IMR-90 (cell line): ENCODE results near the gene TTLL12. TPM values are rescaled to one million over a fixed set of nuclear protein-coding genes. Genes with fewer than 3 reads are reported as not detected.

ENCODE experiments used
- ATAC-seq: fragments of 200-7000 bp; cut with Tn5 transposase; 2 replicates; pipeline ENCODE4 v1.9.1; 2020; ENCODE audit warnings: low read depth, mild to moderate bottlenecking, moderate library complexity
- BruUV-seq: library from RNA; stranded (reverse); fragments of 400-500 nt; replicated peaks from 2 replicates; lab custom pipeline; 2021; lab: Mats Ljungman, UMichigan
- CTCF ChIA-PET: fragments of 300-600 bp; formaldehyde crosslinking; extraction: SDS; loops from one replicate; lab custom pipeline; 2021; ENCODE audit warnings: antibody characterized with exemption; lab: Yijun Ruan, JAX
- POLR2A ChIA-PET: fragments of 300-600 bp; sonication (Branson Sonifier 250); formaldehyde crosslinking; loops from one replicate; lab custom pipeline; 2022; ENCODE audit warnings: antibody characterized with exemption; ENCODE audit not compliant: unreplicated experiment; lab: Charles Lee
- DNase-seq: peaks from one replicate; pipeline ENCODE4 v3.0.0; 2013
- H2AFZ ChIP-seq: replicated peaks from 2 replicates; pipeline ENCODE3; 2013; ENCODE audit warnings: low read length, mild to moderate bottlenecking; ENCODE audit not compliant: poor library complexity
- H2AK5ac ChIP-seq: 2 replicates; pipeline ENCODE4 v1.6.1; 2013; ENCODE audit warnings: low read depth, low read length, inconsistent platforms
- H2AK9ac ChIP-seq: replicated peaks from 2 replicates; pipeline ENCODE3; 2013; ENCODE audit warnings: mild to moderate bottlenecking, low read depth, low read length, moderate library complexity; ENCODE audit not compliant: poor library complexity
- H2BK120ac ChIP-seq: 2 replicates; pipeline ENCODE4 v1.6.1; 2013; ENCODE audit warnings: low read depth, low read length, inconsistent platforms
- H2BK15ac ChIP-seq: 3 replicates; pipeline ENCODE4 v1.6.1; 2013; ENCODE audit warnings: low read depth, low read length, inconsistent platforms
- H2BK20ac ChIP-seq: 2 replicates; pipeline ENCODE4 v1.6.1; 2013; ENCODE audit warnings: low read depth, mild to moderate bottlenecking, inconsistent platforms, low read length, moderate library complexity
- H2BK5ac ChIP-seq: 2 replicates; pipeline ENCODE4 v1.6.1; 2013; ENCODE audit warnings: mild to moderate bottlenecking, low read depth, low read length, inconsistent platforms; ENCODE audit not compliant: poor library complexity, severe bottlenecking
- H3K14ac ChIP-seq: replicated peaks from 2 replicates; pipeline ENCODE4 v1.6.1; 2013; ENCODE audit warnings: low read depth, low read length, inconsistent platforms
- H3K18ac ChIP-seq: 2 replicates; pipeline ENCODE4 v1.6.1; 2013; ENCODE audit warnings: low read depth, low read length, control low read depth
- H3K23ac ChIP-seq: 2 replicates; pipeline ENCODE4 v1.6.1; 2013; ENCODE audit warnings: low read depth, low read length, inconsistent platforms
- H3K27ac ChIP-seq: 2 replicates; pipeline ENCODE4 v1.5.1; 2013; ENCODE audit warnings: mild to moderate bottlenecking, control low read depth, low read length; ENCODE audit not compliant: insufficient read depth
- H3K27me3 ChIP-seq: 2 replicates; pipeline ENCODE4 v1.6.1; 2013; ENCODE audit warnings: low read length; ENCODE audit not compliant: control insufficient read depth, insufficient read depth
- H3K36me3 ChIP-seq: 2 replicates; pipeline ENCODE4 v1.6.1; 2013; ENCODE audit warnings: low read length, mixed read lengths; ENCODE audit not compliant: control insufficient read depth, insufficient read depth
- H3K4ac ChIP-seq: 2 replicates; pipeline ENCODE4 v1.6.1; 2013; ENCODE audit warnings: low read depth, low read length, inconsistent platforms
- H3K4me1 ChIP-seq: 2 replicates; pipeline ENCODE4 v1.6.1; 2013; ENCODE audit warnings: low read length, mixed read lengths; ENCODE audit not compliant: control insufficient read depth, insufficient read depth
- H3K4me2 ChIP-seq: 2 replicates; pipeline ENCODE4 v1.6.1; 2013; ENCODE audit warnings: low read depth, mild to moderate bottlenecking, control low read depth, low read length, moderate library complexity
- H3K4me3 ChIP-seq: 2 replicates; pipeline ENCODE4 v1.5.1; 2013; ENCODE audit warnings: low read depth, mild to moderate bottlenecking, control low read depth, low read length, moderate library complexity; ENCODE audit not compliant: insufficient read depth
- H3K56ac ChIP-seq: 2 replicates; pipeline ENCODE4 v1.6.1; 2013; ENCODE audit warnings: low read length, inconsistent platforms; ENCODE audit not compliant: insufficient read depth; ENCODE audit errors: extremely low read depth
- H3K79me1 ChIP-seq, 2 experiments: 2 replicates each; pipeline ENCODE4 v1.6.1; 2013; ENCODE audit warnings: low read length in 2 of 2, inconsistent platforms in 1 of 2, low read depth in 1 of 2
- H3K9ac ChIP-seq: 2 replicates; pipeline ENCODE4 v1.6.1; 2013; ENCODE audit warnings: low read depth, low read length, control low read depth
- H3K9me1 ChIP-seq: 2 replicates; pipeline ENCODE4 v1.6.1; 2013; ENCODE audit warnings: low read length, inconsistent platforms; ENCODE audit not compliant: insufficient read depth
- H3K9me3 ChIP-seq: 2 replicates; pipeline ENCODE4 v1.6.1; 2013; ENCODE audit warnings: low read length; ENCODE audit not compliant: control insufficient read depth, insufficient read depth
- H4K20me1 ChIP-seq: 2 replicates; pipeline ENCODE4 v1.6.1; 2013; ENCODE audit warnings: low read length, inconsistent platforms; ENCODE audit not compliant: insufficient read depth
- H4K5ac ChIP-seq: 2 replicates; pipeline ENCODE4 v1.6.1; 2013; ENCODE audit warnings: mild to moderate bottlenecking, low read depth, low read length, control low read depth
- H4K8ac ChIP-seq, 2 experiments: 2 replicates each; pipeline ENCODE4 v1.6.1; 2013; ENCODE audit warnings: low read depth in 2 of 2, low read length in 2 of 2, control low read depth in 1 of 2, inconsistent platforms in 1 of 2
- H4K91ac ChIP-seq: 2 replicates; pipeline ENCODE4 v1.6.1; 2013; ENCODE audit warnings: low read depth, low read length, inconsistent platforms; ENCODE audit not compliant: insufficient read depth
- BHLHE40 ChIP-seq: fragments of 150-350 bp; IDR thresholded peaks from 2 replicates; pipeline ENCODE4 v1.6.1; 2016; ENCODE audit warnings: mild to moderate bottlenecking, low read depth, low read length
- CEBPB ChIP-seq: IDR thresholded peaks from 2 replicates; pipeline ENCODE4 v1.6.1; 2012; ENCODE audit warnings: low read depth, low read length, improper control_type of control experiment
- CHD1 ChIP-seq: IDR thresholded peaks from 2 replicates; pipeline ENCODE4 v1.6.1; 2012; ENCODE audit warnings: low read depth, low read length, improper control_type of control experiment
- FOS ChIP-seq: fragments of 150-350 bp; IDR thresholded peaks from 2 replicates; pipeline ENCODE4 v1.6.1; 2016; ENCODE audit warnings: low read depth, low read length
- MAFK ChIP-seq: IDR thresholded peaks from 2 replicates; pipeline ENCODE4 v1.6.1; 2012; ENCODE audit warnings: low read depth, low read length, improper control_type of control experiment
- MAZ ChIP-seq: IDR thresholded peaks from 2 replicates; pipeline ENCODE4 v1.6.1; 2012; ENCODE audit warnings: low read depth, mild to moderate bottlenecking, low read length, improper control_type of control experiment, moderate library complexity, borderline replicate concordance
- MXI1 ChIP-seq: IDR thresholded peaks from 2 replicates; pipeline ENCODE4 v1.6.1; 2012; ENCODE audit warnings: low read depth, mild to moderate bottlenecking, low read length, moderate library complexity, borderline replicate concordance
- NFE2L2 ChIP-seq: fragments of 150-350 bp; IDR thresholded peaks from 2 replicates; pipeline ENCODE4 v1.6.1; 2016; ENCODE audit warnings: low read depth, mild to moderate bottlenecking, low read length
- POLR2A ChIP-seq: IDR thresholded peaks from 2 replicates; pipeline ENCODE4 v1.6.1; 2012; ENCODE audit warnings: mild to moderate bottlenecking, low read depth, low read length
- RAD21 ChIP-seq: IDR thresholded peaks from 2 replicates; pipeline ENCODE4 v1.6.1; 2012; ENCODE audit warnings: low read length, improper control_type of control experiment
- RCOR1 ChIP-seq: IDR thresholded peaks from 2 replicates; pipeline ENCODE4 v1.6.1; 2012; ENCODE audit warnings: mild to moderate bottlenecking, low read length, improper control_type of control experiment; ENCODE audit not compliant: insufficient replicate concordance
- RFX5 ChIP-seq: IDR thresholded peaks from 2 replicates; pipeline ENCODE4 v1.8.0; 2012; ENCODE audit warnings: low read depth, mild to moderate bottlenecking, low read length, moderate library complexity
- SMC3 ChIP-seq: fragments of 150-350 bp; IDR thresholded peaks from 2 replicates; pipeline ENCODE4 v1.6.1; 2016; ENCODE audit warnings: low read depth, mild to moderate bottlenecking, antibody characterized with exemption, low read length, moderate library complexity
- USF2 ChIP-seq: fragments of 150-350 bp; IDR thresholded peaks from 2 replicates; pipeline ENCODE4 v1.6.1; 2017; ENCODE audit warnings: mild to moderate bottlenecking, antibody characterized with exemption, low read length, low read depth
- WGBS, 2 experiments: methylation state at CpG; one replicate each; pipeline versions ENCODE4 v1.1.5 to v1.1.7; 2013; ENCODE audit warnings: missing lambda C conversion rate in 2 of 2; ENCODE audit not compliant: insufficient read length in 1 of 2; ENCODE audit errors: extremely low coverage in 2 of 2; 5-methylcytosine and 5-hydroxymethylcytosine counted together
- dilution Hi-C: fragments of 300-500 bp; cut with HindIII; formaldehyde crosslinking; loops from one replicate; pipeline ENCODE4 v1.14.3; 2018; ENCODE audit warnings: low sequenced_read_pairs; ENCODE audit not compliant: unreplicated experiment
- in situ Hi-C: fragments of 300-500 bp; cut with MboI; formaldehyde crosslinking; loops from 3 replicates; pipeline ENCODE4 v1.14.3; 2019; ENCODE audit warnings: low sequenced_read_pairs, inconsistent platforms, mixed read lengths
- intact Hi-C: fragments of 100-400 bp; cut with micrococcal nuclease; formaldehyde crosslinking; loops from 2 replicates; pipeline ENCODE4 v1.10.0; 2022
- polyA plus RNA-seq, 3 experiments: library from polyadenylated mRNA; depleted of rRNA; stranded (reverse); fragments of >200 nt; gene quantifications; 2 replicates each; pipeline ENCODE4 v1.2.3, GENCODE V29; 2012; ENCODE audit warnings: low replicate concordance in 1 of 3
- total RNA-seq: library from RNA; depleted of rRNA; stranded (reverse); fragments of >200 nt; gene quantifications from 2 replicates; pipeline ENCODE4 v1.2.3, GENCODE V29; 2012
- TF ChIP-seq, protein P1 (sequence below): fragments of 150-350 bp; IDR thresholded peaks from 2 replicates; pipeline ENCODE4 v1.6.1; 2016; ENCODE audit warnings: low read depth, mild to moderate bottlenecking, low read length, moderate library complexity, borderline replicate concordance
- TF ChIP-seq, protein P2 (sequence below): conservative IDR thresholded peaks from 2 replicates; pipeline ENCODE4 v1.5.1; 2012; ENCODE audit warnings: mild to moderate bottlenecking, low read depth, low read length, improper control_type of control experiment

Gene TTLL12
- total and polyA plus RNA-seq, 2 of the 4 experiments (the other 2 are of a cell fraction): 20.9 to 30.1 TPM

- DNase-seq (no peak), ATAC-seq (no peak)
- Histone ChIP-seq H2BK120ac (no peak overlapping the region), H3K27ac (no peak overlapping the region), H2BK5ac (no peak overlapping the region), H3K9me3 (no peaks in the 10 kb centered on the region), H3K56ac (no peak overlapping the region), H2AK5ac (no peak overlapping the region), H3K18ac (no peak overlapping the region), H3K9ac (no peak overlapping the region), H3K4me1 (peaks cover 4% of the 10 kb centered on the region; the same call in 1 of the 2 replicates), H3K27me3 (peaks cover 31% of the 10 kb centered on the region; the same call in 1 of the 2 replicates), H3K4me2 (no peak overlapping the region), H3K4me3 (no peak overlapping the region), H2AFZ (no peak overlapping the region), H2BK15ac (no peak overlapping the region), H2AK9ac (no peak overlapping the region), H3K14ac (no peak overlapping the region), H3K79me1 (no peaks in the 10 kb centered on the region), H4K20me1 (no peaks in the 10 kb centered on the region), H3K36me3 (no peaks in the 10 kb centered on the region), H2BK20ac (no peak overlapping the region), H4K5ac (no peak overlapping the region), H3K23ac (no peak overlapping the region), H3K9me1 (no peaks in the 10 kb centered on the region), H4K8ac (no peak overlapping the region), H4K91ac (no peak overlapping the region), H3K4ac (no peak overlapping the region)
- BruUV-seq: no TSS peak
- 83% methylated on average over 7 of the region's 10 CpGs; no CpG with 5 or more reads in 1 of the 2 experiments for WGBS, 2 experiments
- intact Hi-C loops: no loop called here
- in situ Hi-C loops: no loop called here
- dilution Hi-C loops: no loop called here
- POLR2A ChIA-PET: no interaction called here
- TF ChIP-seq FOS (no peak), MXI1 (no peak), POLR2A (no peak), RCOR1 (no peak), NFE2L2 (no peak), CHD1 (no peak), SMC3 (no peak), USF2 (no peak), MAZ (no peak), BHLHE40 (no peak), RFX5 (no peak), CEBPB (no peak), RAD21 (no peak), MAFK (no peak)
- TF ChIP-seq, protein P1, sequence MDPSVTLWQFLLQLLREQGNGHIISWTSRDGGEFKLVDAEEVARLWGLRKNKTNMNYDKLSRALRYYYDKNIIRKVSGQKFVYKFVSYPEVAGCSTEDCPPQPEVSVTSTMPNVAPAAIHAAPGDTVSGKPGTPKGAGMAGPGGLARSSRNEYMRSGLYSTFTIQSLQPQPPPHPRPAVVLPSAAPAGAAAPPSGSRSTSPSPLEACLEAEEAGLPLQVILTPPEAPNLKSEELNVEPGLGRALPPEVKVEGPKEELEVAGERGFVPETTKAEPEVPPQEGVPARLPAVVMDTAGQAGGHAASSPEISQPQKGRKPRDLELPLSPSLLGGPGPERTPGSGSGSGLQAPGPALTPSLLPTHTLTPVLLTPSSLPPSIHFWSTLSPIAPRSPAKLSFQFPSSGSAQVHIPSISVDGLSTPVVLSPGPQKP: no peak
- TF ChIP-seq, protein P2, sequence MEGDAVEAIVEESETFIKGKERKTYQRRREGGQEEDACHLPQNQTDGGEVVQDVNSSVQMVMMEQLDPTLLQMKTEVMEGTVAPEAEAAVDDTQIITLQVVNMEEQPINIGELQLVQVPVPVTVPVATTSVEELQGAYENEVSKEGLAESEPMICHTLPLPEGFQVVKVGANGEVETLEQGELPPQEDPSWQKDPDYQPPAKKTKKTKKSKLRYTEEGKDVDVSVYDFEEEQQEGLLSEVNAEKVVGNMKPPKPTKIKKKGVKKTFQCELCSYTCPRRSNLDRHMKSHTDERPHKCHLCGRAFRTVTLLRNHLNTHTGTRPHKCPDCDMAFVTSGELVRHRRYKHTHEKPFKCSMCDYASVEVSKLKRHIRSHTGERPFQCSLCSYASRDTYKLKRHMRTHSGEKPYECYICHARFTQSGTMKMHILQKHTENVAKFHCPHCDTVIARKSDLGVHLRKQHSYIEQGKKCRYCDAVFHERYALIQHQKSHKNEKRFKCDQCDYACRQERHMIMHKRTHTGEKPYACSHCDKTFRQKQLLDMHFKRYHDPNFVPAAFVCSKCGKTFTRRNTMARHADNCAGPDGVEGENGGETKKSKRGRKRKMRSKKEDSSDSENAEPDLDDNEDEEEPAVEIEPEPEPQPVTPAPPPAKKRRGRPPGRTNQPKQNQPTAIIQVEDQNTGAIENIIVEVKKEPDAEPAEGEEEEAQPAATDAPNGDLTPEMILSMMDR: no peak
- CTCF ChIA-PET: interaction anchor here (0.8 kb wide), 1 partner anchor 14 kb away, joined by 3 read pairs; no protein-coding TSS in a partner anchor
Measured at GRCh38 chr22:43202326-43202725, 15.4 kb upstream of the TTLL12 start.
